ENCODE data around the gene BAAT.
"Not testable (repeated sequence)": the region's sequence is repeated elsewhere in the genome, so short reads cannot be mapped to it uniquely, and the experiment has no call there.

The BAAT gene

GRCh38 chr9:101359679-101360078 lies 25.1 kb downstream of the BAAT start:
- no peak for DNase-seq

GRCh38 chr9:101356619-101357018 lies 28.2 kb downstream of the BAAT start:
- DNase-seq = no peak

- DNase-seq = no peak
Measured at GRCh38 chr9:101354765-101355708, 29.8 kb downstream of the BAAT start.

- DNase-seq = no peak
Measured at GRCh38 chr9:101354143-101354764, 30.6 kb downstream of the BAAT start.

GRCh38 chr9:101353683-101354082 lies 31.1 kb downstream of the BAAT start:
- no peak for DNase-seq

- no peak for DNase-seq
Measured at GRCh38 chr9:101352892-101353463, 31.8 kb downstream of the BAAT start.

GRCh38 chr9:101350285-101350684 lies 34.5 kb downstream of the BAAT start:
- DNase-seq = no peak

- DNase-seq = no peak
Measured at GRCh38 chr9:101342595-101342994, 42.2 kb downstream of the BAAT start.

- no peak for DNase-seq
Measured at GRCh38 chr9:101341958-101342357, 42.8 kb downstream of the BAAT start.

- no peak for DNase-seq
Measured at GRCh38 chr9:101337237-101337636, 47.6 kb downstream of the BAAT start.

GRCh38 chr9:101336091-101336490 lies 48.7 kb downstream of the BAAT start:
- DNase-seq = no peak

- no peak for DNase-seq
Measured at GRCh38 chr9:101333926-101334702, 50.7 kb downstream of the BAAT start.

- no peak for DNase-seq
Measured at GRCh38 chr9:101333490-101333889, 51.3 kb downstream of the BAAT start.

- no peak for DNase-seq
Measured at GRCh38 chr9:101332362-101332761, 52.4 kb downstream of the BAAT start.

GRCh38 chr9:101327422-101327909 lies 57.3 kb downstream of the BAAT start:
- DNase-seq = not testable (repeated sequence)

- peak; percentile 41 for DNase-seq
Measured at GRCh38 chr9:101326501-101326900, 58.3 kb downstream of the BAAT start.

- DNase-seq = no peak
Measured at GRCh38 chr9:101326035-101326434, 58.8 kb downstream of the BAAT start.

GRCh38 chr9:101325053-101325452 lies 59.8 kb downstream of the BAAT start:
- no peak for DNase-seq

- no peak for DNase-seq
Measured at GRCh38 chr9:101324245-101324804, 60.5 kb downstream of the BAAT start.

- no peak for DNase-seq
Measured at GRCh38 chr9:101323129-101323528, 61.7 kb downstream of the BAAT start.

GRCh38 chr9:101317735-101318134 lies 67.1 kb downstream of the BAAT start:
- no peak for DNase-seq

- no peak for DNase-seq
Measured at GRCh38 chr9:101315112-101315450, 69.7 kb downstream of the BAAT start.

GRCh38 chr9:101312661-101313060 lies 72.1 kb downstream of the BAAT start:
- no peak for DNase-seq
